Gastrocnemius medialis (tissue), 4 donors: Measurements from ENCODE around the gene COL4A3.

Experiments
- CTCF ChIP-seq, 5 experiments: fragments of 450-650 bp in 3 of 5; fragments of 200-600 bp in 2 of 5; sonication (generic) in 2 of 5; IDR thresholded peaks in 4 of 5; conservative IDR thresholded peaks in 1 of 5; 1 replicate in 4 of 5; 2 replicates in 1 of 5; pipeline ENCODE4 v1.5.1; 2016 to 2019; ENCODE audit warnings: antibody characterized with exemption in 5 of 5, mild to moderate bottlenecking in 3 of 5, moderate library complexity in 3 of 5
- POLR2A ChIP-seq, 2 donors: fragments of 450-650 bp; IDR thresholded peaks; one replicate each; pipeline ENCODE4 v1.6.1; 2017; ENCODE audit warnings: antibody characterized with exemption in 2 of 2, mild to moderate bottlenecking in 2 of 2, moderate library complexity in 2 of 2

- TF ChIP-seq CTCF (IDR thresholded peaks at IDR 0.05 in 4 of 5, conservative IDR thresholded peaks at IDR 0.05 in 1 of 5) (no peak), POLR2A (IDR thresholded peaks at IDR 0.05) (no peak)
These were observed 137.1 kb downstream of the COL4A3 start for GRCh38 chr2:227301523-227301922.
